Measurements from ENCODE around the gene FBXL13.

FBXL13 gene

GRCh38 chr7:102890971-102891692, 183.5 kb downstream of the FBXL13 start:
- TF ChIP-seq, protein P1, sequence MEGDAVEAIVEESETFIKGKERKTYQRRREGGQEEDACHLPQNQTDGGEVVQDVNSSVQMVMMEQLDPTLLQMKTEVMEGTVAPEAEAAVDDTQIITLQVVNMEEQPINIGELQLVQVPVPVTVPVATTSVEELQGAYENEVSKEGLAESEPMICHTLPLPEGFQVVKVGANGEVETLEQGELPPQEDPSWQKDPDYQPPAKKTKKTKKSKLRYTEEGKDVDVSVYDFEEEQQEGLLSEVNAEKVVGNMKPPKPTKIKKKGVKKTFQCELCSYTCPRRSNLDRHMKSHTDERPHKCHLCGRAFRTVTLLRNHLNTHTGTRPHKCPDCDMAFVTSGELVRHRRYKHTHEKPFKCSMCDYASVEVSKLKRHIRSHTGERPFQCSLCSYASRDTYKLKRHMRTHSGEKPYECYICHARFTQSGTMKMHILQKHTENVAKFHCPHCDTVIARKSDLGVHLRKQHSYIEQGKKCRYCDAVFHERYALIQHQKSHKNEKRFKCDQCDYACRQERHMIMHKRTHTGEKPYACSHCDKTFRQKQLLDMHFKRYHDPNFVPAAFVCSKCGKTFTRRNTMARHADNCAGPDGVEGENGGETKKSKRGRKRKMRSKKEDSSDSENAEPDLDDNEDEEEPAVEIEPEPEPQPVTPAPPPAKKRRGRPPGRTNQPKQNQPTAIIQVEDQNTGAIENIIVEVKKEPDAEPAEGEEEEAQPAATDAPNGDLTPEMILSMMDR (conservative IDR thresholded peaks at IDR 0.05; ENCODE audit: low read depth, low read length), result no peak
- DNase-seq (ENCODE audit: low read depth), result no peak
- H3K4me3 ChIP-seq (ENCODE audit: low read length), result no peak overlapping the region

DNA sequence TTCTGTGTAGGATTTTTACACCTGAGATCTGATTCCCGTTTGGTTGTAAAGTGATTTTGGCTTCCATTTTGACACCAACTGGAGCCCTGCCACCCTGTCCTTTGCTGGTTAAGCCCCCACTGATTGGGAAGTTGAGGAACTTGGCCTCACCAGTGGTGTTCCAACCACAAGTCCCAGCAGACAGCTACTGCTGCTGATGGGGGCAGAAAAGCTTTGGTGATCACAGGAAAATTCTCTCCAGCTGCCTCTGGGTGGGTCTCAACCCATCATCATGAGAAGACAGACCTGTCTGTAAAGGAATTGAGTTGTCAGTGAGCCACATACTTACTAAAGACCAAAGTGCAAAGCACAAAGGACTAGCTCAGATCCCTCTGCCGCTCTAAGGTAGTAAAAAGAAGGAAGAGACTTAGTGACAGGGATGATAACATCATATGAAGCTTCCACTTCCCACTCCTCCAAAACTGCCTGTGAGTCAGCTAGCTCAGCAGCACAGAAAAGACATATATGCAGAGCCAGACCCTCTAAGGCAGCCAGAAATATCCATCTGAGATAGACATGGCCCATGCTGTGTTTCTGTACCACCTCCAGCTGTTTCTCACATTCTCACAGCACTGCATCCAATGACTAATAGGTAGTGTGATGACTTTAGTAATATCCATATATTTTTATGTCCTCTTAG, 184.2 kb downstream of the FBXL13 start:
- TF ChIP-seq, protein P1 (conservative IDR thresholded peaks at IDR 0.05; ENCODE audit: low read depth, low read length), result no peak
- DNase-seq (ENCODE audit: low read depth), result no peak
- no peak overlapping the region for H3K4me3 ChIP-seq (ENCODE audit: low read length)

- no peak overlapping the region for H3K4me3 ChIP-seq (ENCODE audit: low read length)
- TF ChIP-seq, protein P1 (conservative IDR thresholded peaks at IDR 0.05; ENCODE audit: low read depth, low read length), result no peak
- no peak for DNase-seq (ENCODE audit: low read depth)
Observed at GRCh38 chr7:102889851-102890250, 184.7 kb downstream of the FBXL13 start.

- H3K4me3 ChIP-seq (ENCODE audit: low read length), result no peak overlapping the region
- TF ChIP-seq, protein P1 (conservative IDR thresholded peaks at IDR 0.05; ENCODE audit: low read depth, low read length), result no peak
- no peak for DNase-seq (ENCODE audit: low read depth)
Observed at GRCh38 chr7:102888561-102889233, 185.9 kb downstream of the FBXL13 start.

DNA sequence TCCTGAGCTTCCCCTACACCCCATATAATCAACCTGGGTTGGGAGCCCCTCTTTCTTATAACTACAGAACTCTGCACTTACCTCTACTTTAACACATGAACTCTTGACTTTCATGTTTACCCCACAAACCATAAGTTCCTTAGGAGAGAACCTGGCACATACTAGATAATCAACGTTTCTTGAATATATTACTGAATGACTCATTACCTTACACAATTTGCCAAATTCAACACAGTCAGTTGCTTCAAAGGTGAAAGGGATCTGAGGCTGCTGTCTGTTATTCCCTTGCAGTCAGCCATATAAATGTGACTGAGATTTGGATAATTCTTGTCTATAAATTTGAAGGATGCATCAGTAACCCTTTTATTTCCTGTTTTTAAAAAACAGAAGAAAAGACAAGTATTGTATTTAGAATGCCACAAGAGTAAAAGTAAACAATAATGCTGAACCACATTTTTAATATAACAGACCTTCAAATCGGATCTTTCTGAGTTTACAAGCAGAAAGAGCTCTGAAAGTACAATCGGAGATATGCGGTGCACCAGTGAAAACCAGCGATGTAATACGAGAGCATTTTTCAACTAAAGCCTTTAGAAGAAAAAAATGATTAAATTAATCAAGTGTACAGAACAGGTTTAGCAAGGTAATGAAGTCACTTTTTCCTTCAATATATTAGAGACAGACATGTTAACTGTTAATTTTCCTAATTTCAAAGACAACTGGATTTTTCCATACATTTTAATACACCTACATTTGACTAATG, 191.3 kb downstream of the FBXL13 start:
- TF ChIP-seq, protein P1 (conservative IDR thresholded peaks at IDR 0.05; ENCODE audit: low read depth, low read length), result no peak
- DNase-seq (ENCODE audit: low read depth), result no peak
- no peak overlapping the region for H3K4me3 ChIP-seq (ENCODE audit: low read length)

- peak; percentile 99 for DNase-seq (ENCODE audit: low read depth)
- TF ChIP-seq, protein P1 (conservative IDR thresholded peaks at IDR 0.05; ENCODE audit: low read depth, low read length), result peak; percentile 13
- no peak overlapping the region for H3K4me3 ChIP-seq (ENCODE audit: low read length)
Observed at GRCh38 chr7:102875700-102876295, 198.8 kb downstream of the FBXL13 start.

Data from retinal pigment epithelial cell (primary cell).